PC-9 (cell line): ENCODE measurements around the gene SENP2.
"Not testable (repeated sequence)": the region's sequence is repeated elsewhere in the genome, so short reads cannot be mapped to it uniquely, and the experiment has no call there.

Experiments
- CTCF ChIP-seq: fragments of 200-600 bp; sonication (generic); conservative IDR thresholded peaks from 2 replicates; pipeline ENCODE4 v1.6.1; 2017; ENCODE audit warnings: mixed run types, antibody characterized with exemption, mild to moderate bottlenecking, moderate library complexity
- EZH2 ChIP-seq: fragments of 200-600 bp; sonication (generic); IDR thresholded peaks from 2 replicates; pipeline ENCODE4 v1.8.0; 2017; ENCODE audit warnings: antibody characterized with exemption, low read depth

- not testable (repeated sequence) for TF ChIP-seq CTCF, EZH2
Measured at GRCh38 chr3:185556640-185557039, 29.5 kb upstream of the SENP2 start.
